ENCODE data around the gene CADPS2. TPM values are rescaled to one million over a fixed set of nuclear protein-coding genes. Genes with fewer than 3 reads are reported as not detected.

Gene CADPS2
- total and polyA plus RNA-seq, 2 of the 8 experiments (the other 6 are each of a cell fraction or from before 2014, with no cell fraction given): 8.9 to 22.3 TPM

- no peak overlapping the region for H2BK12ac ChIP-seq (ENCODE audit: low read depth, low read length)
- no peak overlapping the region for H3K56ac ChIP-seq (replicated peaks; ENCODE audit: insufficient read length, low read depth, low read length)
- H2BK15ac ChIP-seq (ENCODE audit: low read length): no peak overlapping the region
- CTCF ChIA-PET (ENCODE audit: partially characterized antibody): interaction anchor here (1.0 to 1.9 kb wide), 4 partner anchors 8 to 14 kb away, joined by 3 to 6 read pairs (median 4); no protein-coding TSS in a partner anchor
- H3K9me3 ChIP-seq (ENCODE audit: insufficient read depth in 2 of 2, low read depth in 1 of 2, low read length in 1 of 2): no peaks in the 10 kb centered on the region
- H3K36me3 ChIP-seq (ENCODE audit: control insufficient read depth in 2 of 4, insufficient read depth in 4 of 4, low read length in 3 of 4): no peaks in the 10 kb centered on the region; a peak in 1 of 8 replicates
- no peak overlapping the region for H3K23ac ChIP-seq (ENCODE audit: insufficient read length)
- no peak overlapping the region for H2AFZ ChIP-seq (ENCODE audit: low read length)
- no peak overlapping the region for H3K27ac ChIP-seq (ENCODE audit: low read depth, low read length)
- no peak overlapping the region for H3K4me3 ChIP-seq (ENCODE audit: extremely low read depth in 1 of 4, insufficient read depth in 2 of 4, low read depth in 3 of 4, low read length in 4 of 4)
- H4K8ac ChIP-seq (ENCODE audit: extremely low read depth, insufficient read depth, low read length): no peak overlapping the region
- peaks cover 0 to 5% (median 3%) of the 10 kb centered on the region in 4 experiments; a peak in 4 of 7 replicates for H3K4me1 ChIP-seq (replicated peaks in 1 of 4; ENCODE audit: control insufficient read depth in 3 of 4, insufficient read depth in 4 of 4, low read length in 3 of 4)
- POLR2A ChIA-PET (ENCODE audit: partially characterized antibody): no interaction called here
- no peak overlapping the region for H3K4ac ChIP-seq (replicated peaks; ENCODE audit: insufficient read length, low read depth, low read length)
- H2BK20ac ChIP-seq (ENCODE audit: low read length): no peak overlapping the region
- FAIRE-seq (peak; percentile 50), DNase-seq (ENCODE audit: low read depth in 1 of 2, low spot score in 2 of 2) (no peak)
- no peak overlapping the region for H3K18ac ChIP-seq (ENCODE audit: extremely low read depth, low read length)
- no peaks in the 10 kb centered on the region for H3K27me3 ChIP-seq (replicated peaks in 1 of 4; ENCODE audit: control insufficient read depth in 3 of 4, extremely low read depth in 1 of 4, insufficient read depth in 3 of 4, low read length in 3 of 4)
- H3K9ac ChIP-seq (replicated peaks in 1 of 4; ENCODE audit: extremely low read depth in 1 of 4, low read depth in 3 of 4, low read length in 3 of 4): no peak overlapping the region
- no peak overlapping the region for H2BK120ac ChIP-seq (replicated peaks; ENCODE audit: low read depth, low read length)
- WGBS, 2 experiments (ENCODE audit: extremely low coverage in 1 of 2, insufficient coverage in 1 of 2, insufficient read length in 1 of 2, insufficient replicate concordance in 2 of 2, low coverage in 1 of 2, low lambda C conversion rate in 2 of 2, missing lambda C conversion rate in 1 of 2): 35% methylated on average over 1 of the region's 1 CpG; no CpG with 5 or more reads in 1 of the 2 experiments
- no peaks in the 10 kb centered on the region for H3K79me1 ChIP-seq (ENCODE audit: low read depth, low read length)
- no peaks in the 10 kb centered on the region for H3K23me2 ChIP-seq (ENCODE audit: low read depth, low read length)
- no peak overlapping the region for H4K5ac ChIP-seq (ENCODE audit: insufficient read length, low read depth, low read length)
- no peaks in the 10 kb centered on the region for H4K20me1 ChIP-seq (replicated peaks in 1 of 2; ENCODE audit: control insufficient read depth in 1 of 2, insufficient read depth in 2 of 2, low read length in 2 of 2)
- no peak overlapping the region for H2AK5ac ChIP-seq (ENCODE audit: low read depth, low read length)
- H3K79me2 ChIP-seq (ENCODE audit: control insufficient read depth in 1 of 2, insufficient read depth in 2 of 2, low read length in 2 of 2): no peaks in the 10 kb centered on the region
- H4K91ac ChIP-seq (replicated peaks; ENCODE audit: insufficient read length, low read length): no peak overlapping the region
- no peak overlapping the region for H3K4me2 ChIP-seq (ENCODE audit: insufficient read depth in 1 of 2, low read depth in 2 of 2, low read length in 2 of 2)
- no peak overlapping the region for H2BK5ac ChIP-seq (ENCODE audit: low read depth, low read length)
- H3K14ac ChIP-seq (ENCODE audit: insufficient read length): no peak overlapping the region
- TF ChIP-seq MAX (IDR thresholded peaks at IDR 0.05) (no peak), EGR1 (IDR thresholded peaks at IDR 0.05; ENCODE audit: borderline replicate concordance, low read depth, low read length) (no peak), EZH2 (IDR thresholded peaks at IDR 0.05; ENCODE audit: low read depth, low read length, severe bottlenecking) (no peak), SP1 (IDR thresholded peaks at IDR 0.05; ENCODE audit: low read depth, low read length) (no peak), CTBP2 (IDR thresholded peaks at IDR 0.05; ENCODE audit: borderline replicate concordance, insufficient read depth, insufficient read length, low read length) (no peak), ASH2L (IDR thresholded peaks at IDR 0.05; ENCODE audit: low read length) (no peak), ATF2 (IDR thresholded peaks at IDR 0.05; ENCODE audit: low read length) (no peak), SP2 (IDR thresholded peaks at IDR 0.05; ENCODE audit: low read length) (no peak)
These were observed 542.0 kb downstream of the CADPS2 start for GRCh38 chr7:122344303-122344620.

Measured in H1 (cell line).